Stimulated activated CD8-positive, alpha-beta memory T cell treated with anti-CD3 and anti-CD28 coated beads, Interleukin-15, amount 100 ng/mL, for 48 hours (primary cell): ENCODE data around the gene GNMT.

Experiments used
- DNase-seq, 2 donors: peaks; one replicate each; pipeline ENCODE4 v3.0.0-alpha.2; 2020; ENCODE audit warnings: low read depth in 2 of 2

The GNMT gene

DNA sequence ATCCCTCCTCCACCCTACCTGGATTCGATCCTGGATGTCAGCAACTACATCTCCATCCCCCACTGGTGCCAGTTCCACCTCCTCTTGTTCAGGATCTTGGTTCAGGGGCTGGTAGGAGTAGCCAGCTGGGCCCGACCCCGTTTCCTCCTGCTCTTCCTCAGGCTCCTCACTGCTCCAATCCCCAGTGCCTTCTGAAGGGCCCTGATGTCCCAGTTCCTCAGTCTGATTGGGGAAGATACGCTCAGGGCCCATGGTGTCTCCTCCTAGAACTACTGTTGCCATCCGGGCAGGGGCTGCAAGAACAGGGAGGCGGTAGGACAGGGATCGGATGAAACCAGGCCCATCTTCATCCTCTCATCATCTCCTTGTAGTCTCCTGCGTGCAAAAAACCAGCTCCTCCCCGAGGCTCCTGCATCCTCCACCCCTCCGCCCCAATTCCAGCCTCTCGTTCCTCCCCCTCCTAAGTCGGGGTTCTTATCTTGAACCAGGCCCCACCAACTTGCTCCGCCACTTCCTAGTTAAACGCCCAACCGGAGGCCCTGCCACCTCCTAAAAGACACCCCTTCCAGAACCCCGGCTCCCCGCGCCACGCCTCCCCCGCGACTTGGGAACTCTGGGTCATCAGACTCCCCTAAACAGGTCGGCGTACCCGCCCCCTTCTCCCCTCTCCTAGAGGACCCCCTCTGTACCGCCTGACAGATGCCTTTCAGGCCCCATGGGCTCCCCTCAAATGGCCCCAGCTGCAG lies 52.7 kb downstream of the GNMT start:
- no peak for DNase-seq
